HEK293 (cell line): ENCODE measurements around the gene EFCAB6.
A peak's percentile ranks its signal among the peaks of the same experiment; 100 is the strongest.

Experiments
- CTCF ChIA-PET: fragments of 350-600 bp; formaldehyde crosslinking; extraction: SDS; loops from one replicate; lab custom pipeline; 2021; ENCODE audit warnings: antibody characterized with exemption; lab: Yijun Ruan, JAX
- POLR2A ChIA-PET: fragments of 300-600 bp; formaldehyde crosslinking; extraction: SDS; loops from one replicate; lab custom pipeline; 2020; ENCODE audit warnings: antibody characterized with exemption, inconsistent platforms; lab: Yijun Ruan, JAX
- H3K27ac ChIP-seq: fragments of 200-500 bp; sonication (Bioruptor generic); 2 replicates; pipeline ENCODE4 v1.5.1; 2014; ENCODE audit warnings: low read depth, low read length, control low read depth, inconsistent platforms; ENCODE audit errors: extremely low read depth
- H3K36me3 ChIP-seq, 2 experiments: fragments of 200-500 bp in 1 of 2; sonication (Bioruptor generic) in 1 of 2; 1 replicate in 1 of 2; 2 replicates in 1 of 2; pipeline ENCODE4 v1.5.1; 2014 to 2017; ENCODE audit warnings: inconsistent platforms in 2 of 2, low read length in 2 of 2; ENCODE audit not compliant: control insufficient read depth in 2 of 2, insufficient read depth in 1 of 2
- H3K4me1 ChIP-seq: fragments of 200-500 bp; sonication (Bioruptor generic); 2 replicates; pipeline ENCODE4 v1.5.1; 2014; ENCODE audit warnings: mild to moderate bottlenecking, low read length, inconsistent platforms; ENCODE audit not compliant: control insufficient read depth, insufficient read depth
- H3K4me3 ChIP-seq: 2 replicates; pipeline ENCODE4 v1.5.1; 2011; ENCODE audit warnings: low read depth, mild to moderate bottlenecking, control low read depth, low read length, moderate library complexity
- H3K9me3 ChIP-seq: fragments of 200-500 bp; sonication (Bioruptor generic); 2 replicates; pipeline ENCODE4 v1.5.1; 2014; ENCODE audit warnings: low read depth, low read length, inconsistent platforms; ENCODE audit not compliant: control insufficient read depth, insufficient read depth
- BCL11B ChIP-seq: fragments of 450-650 bp; formaldehyde crosslinking; IDR thresholded peaks from 2 replicates; pipeline ENCODE4 v1.5.1; 2016; ENCODE audit warnings: low read depth, missing biosample characterization, missing genetic modification characterization
- GFI1B ChIP-seq: fragments of 450-650 bp; formaldehyde crosslinking; IDR thresholded peaks from 2 replicates; pipeline ENCODE4 v1.5.1; 2016; ENCODE audit warnings: missing biosample characterization, missing genetic modification characterization
- SETDB1 ChIP-seq: IDR thresholded peaks from one replicate; pipeline ENCODE4 v1.6.1; 2017; ENCODE audit warnings: mild to moderate bottlenecking, low read length, moderate library complexity, mixed read lengths; ENCODE audit not compliant: insufficient read length
- ZNF16 ChIP-seq: fragments of 450-650 bp; formaldehyde crosslinking; IDR thresholded peaks from 2 replicates; pipeline ENCODE4 v1.5.1; 2016; ENCODE audit warnings: low read depth, missing biosample characterization, missing genetic modification characterization
- ZNF426 ChIP-seq: fragments of 450-650 bp; formaldehyde crosslinking; IDR thresholded peaks from 2 replicates; pipeline ENCODE4 v1.5.1; 2017; ENCODE audit warnings: missing biosample characterization, missing genetic modification characterization, mild to moderate bottlenecking, inconsistent platforms, moderate library complexity
- ZNF529 ChIP-seq: fragments of 450-650 bp; formaldehyde crosslinking; IDR thresholded peaks from 2 replicates; pipeline ENCODE4 v1.5.1; 2017; ENCODE audit warnings: missing genetic modification characterization, missing biosample characterization; ENCODE audit not compliant: insufficient replicate concordance
- ZNF558 ChIP-seq: fragments of 450-650 bp; formaldehyde crosslinking; IDR thresholded peaks from 2 replicates; pipeline ENCODE4 v1.5.1; 2016; ENCODE audit warnings: missing biosample characterization, missing genetic modification characterization
- ZNF654 ChIP-seq: fragments of 450-650 bp; formaldehyde crosslinking; IDR thresholded peaks from 2 replicates; pipeline ENCODE4 v1.5.1; 2016; ENCODE audit warnings: low read depth, missing biosample characterization, missing genetic modification characterization
- ZNF658 ChIP-seq: fragments of 450-650 bp; formaldehyde crosslinking; IDR thresholded peaks from 2 replicates; pipeline ENCODE4; 2016; ENCODE audit warnings: missing biosample characterization, missing genetic modification characterization
- ZNF677 ChIP-seq: fragments of 450-650 bp; IDR thresholded peaks from 2 replicates; pipeline ENCODE4 v1.5.0; 2018; ENCODE audit warnings: missing biosample characterization, mild to moderate bottlenecking, missing genetic modification characterization, moderate library complexity
- ZNF776 ChIP-seq: fragments of 450-650 bp; formaldehyde crosslinking; IDR thresholded peaks from 2 replicates; pipeline ENCODE4 v1.5.0; 2017; ENCODE audit warnings: missing biosample characterization, missing genetic modification characterization, borderline replicate concordance
- TF ChIP-seq, protein P1 (sequence below): fragments of 450-650 bp; formaldehyde crosslinking; IDR thresholded peaks from 2 replicates; pipeline ENCODE4 v1.5.1; 2016; ENCODE audit warnings: missing biosample characterization, missing genetic modification characterization
- TF ChIP-seq, protein P2 (sequence below): fragments of 450-650 bp; formaldehyde crosslinking; IDR thresholded peaks from 2 replicates; pipeline ENCODE4 v1.5.1; 2016; ENCODE audit warnings: missing biosample characterization, missing genetic modification characterization
- TF ChIP-seq, protein P3 (sequence below): fragments of 450-650 bp; formaldehyde crosslinking; IDR thresholded peaks from 2 replicates; pipeline ENCODE4 v1.5.1; 2016; ENCODE audit warnings: missing biosample characterization, missing genetic modification characterization, low read depth
- TF ChIP-seq, protein P4 (sequence below): fragments of 450-650 bp; formaldehyde crosslinking; IDR thresholded peaks from 2 replicates; pipeline ENCODE4 v1.5.1; 2017; ENCODE audit warnings: missing biosample characterization, missing genetic modification characterization
- TF ChIP-seq, protein P5 (sequence below): fragments of 450-650 bp; formaldehyde crosslinking; IDR thresholded peaks from 2 replicates; pipeline ENCODE4 v1.5.1; 2016; ENCODE audit warnings: missing biosample characterization, missing genetic modification characterization

EFCAB6 gene

DNA sequence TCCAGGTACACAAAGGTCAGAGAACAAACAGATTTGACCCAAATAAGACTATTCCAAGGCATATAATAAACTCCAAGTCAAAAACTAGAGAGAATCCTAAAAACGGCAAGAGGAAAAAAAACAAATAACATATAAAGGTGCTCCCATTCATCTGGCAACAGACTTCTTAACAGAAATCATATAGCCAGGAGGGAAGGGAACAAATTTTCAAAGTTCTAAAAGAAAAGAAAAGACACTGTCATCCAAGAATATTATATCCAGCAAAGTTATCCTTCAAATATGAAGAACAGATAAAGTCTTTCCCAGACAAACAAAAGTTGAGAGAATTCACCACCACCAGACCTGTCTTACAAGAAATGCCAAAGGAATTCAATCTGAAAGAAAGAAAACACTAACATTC, 11.1 kb downstream of the EFCAB6 start:
- ChIA-PET CTCF (no interaction called here), POLR2A (interaction anchor here (1.2 kb wide), 1 partner anchor 10 kb away, joined by 3 read pairs; no protein-coding TSS in a partner anchor)
- Histone ChIP-seq H3K4me1 (no peaks in the 10 kb centered on the region), H3K9me3 (no peaks in the 10 kb centered on the region), H3K27ac (no peak overlapping the region), H3K4me3 (no peak overlapping the region), H3K36me3 (no peaks in the 10 kb centered on the region)
- peak; percentile 72 for TF ChIP-seq ZNF677
- TF ChIP-seq, protein P1, sequence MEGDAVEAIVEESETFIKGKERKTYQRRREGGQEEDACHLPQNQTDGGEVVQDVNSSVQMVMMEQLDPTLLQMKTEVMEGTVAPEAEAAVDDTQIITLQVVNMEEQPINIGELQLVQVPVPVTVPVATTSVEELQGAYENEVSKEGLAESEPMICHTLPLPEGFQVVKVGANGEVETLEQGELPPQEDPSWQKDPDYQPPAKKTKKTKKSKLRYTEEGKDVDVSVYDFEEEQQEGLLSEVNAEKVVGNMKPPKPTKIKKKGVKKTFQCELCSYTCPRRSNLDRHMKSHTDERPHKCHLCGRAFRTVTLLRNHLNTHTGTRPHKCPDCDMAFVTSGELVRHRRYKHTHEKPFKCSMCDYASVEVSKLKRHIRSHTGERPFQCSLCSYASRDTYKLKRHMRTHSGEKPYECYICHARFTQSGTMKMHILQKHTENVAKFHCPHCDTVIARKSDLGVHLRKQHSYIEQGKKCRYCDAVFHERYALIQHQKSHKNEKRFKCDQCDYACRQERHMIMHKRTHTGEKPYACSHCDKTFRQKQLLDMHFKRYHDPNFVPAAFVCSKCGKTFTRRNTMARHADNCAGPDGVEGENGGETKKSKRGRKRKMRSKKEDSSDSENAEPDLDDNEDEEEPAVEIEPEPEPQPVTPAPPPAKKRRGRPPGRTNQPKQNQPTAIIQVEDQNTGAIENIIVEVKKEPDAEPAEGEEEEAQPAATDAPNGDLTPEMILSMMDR (tag by site-specific recombination): no peak
- TF ChIP-seq SETDB1: peak; percentile 96
- TF ChIP-seq, protein P2, sequence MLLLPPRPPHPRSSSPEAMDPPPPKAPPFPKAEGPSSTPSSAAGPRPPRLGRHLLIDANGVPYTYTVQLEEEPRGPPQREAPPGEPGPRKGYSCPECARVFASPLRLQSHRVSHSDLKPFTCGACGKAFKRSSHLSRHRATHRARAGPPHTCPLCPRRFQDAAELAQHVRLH (tag by site-specific recombination): no peak
- TF ChIP-seq ZNF658 (tag by site-specific recombination): no peak

DNA sequence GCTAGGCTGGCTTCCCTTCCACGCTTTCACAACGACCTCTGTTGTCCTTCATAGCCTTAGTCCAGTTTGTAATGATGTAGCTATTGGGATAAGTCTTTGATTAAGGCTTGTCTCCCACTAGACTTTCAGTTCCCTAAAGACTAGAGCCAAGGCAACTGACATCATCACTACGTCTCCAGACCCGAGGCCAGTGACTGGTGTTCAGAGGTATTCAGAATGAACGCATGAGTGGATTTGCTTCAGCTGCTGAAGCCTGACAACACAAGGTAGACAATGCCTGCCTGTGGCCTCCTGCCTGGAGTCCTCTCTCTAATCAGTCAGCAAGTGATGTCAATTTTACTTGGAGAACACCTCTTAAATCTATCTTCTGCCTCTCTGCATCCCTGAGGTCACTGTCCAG, 13.6 kb downstream of the EFCAB6 start:
- TF ChIP-seq ZNF654 (no peak), ZNF426 (tag by site-specific recombination) (no peak), ZNF16 (tag by site-specific recombination) (no peak), ZNF776 (tag by site-specific recombination) (no peak), ZNF558 (tag by site-specific recombination) (no peak), GFI1B (tag by site-specific recombination) (no peak), ZNF677 (no peak), BCL11B (tag by site-specific recombination) (no peak), ZNF529 (tag by site-specific recombination) (no peak)
- TF ChIP-seq, protein P3, sequence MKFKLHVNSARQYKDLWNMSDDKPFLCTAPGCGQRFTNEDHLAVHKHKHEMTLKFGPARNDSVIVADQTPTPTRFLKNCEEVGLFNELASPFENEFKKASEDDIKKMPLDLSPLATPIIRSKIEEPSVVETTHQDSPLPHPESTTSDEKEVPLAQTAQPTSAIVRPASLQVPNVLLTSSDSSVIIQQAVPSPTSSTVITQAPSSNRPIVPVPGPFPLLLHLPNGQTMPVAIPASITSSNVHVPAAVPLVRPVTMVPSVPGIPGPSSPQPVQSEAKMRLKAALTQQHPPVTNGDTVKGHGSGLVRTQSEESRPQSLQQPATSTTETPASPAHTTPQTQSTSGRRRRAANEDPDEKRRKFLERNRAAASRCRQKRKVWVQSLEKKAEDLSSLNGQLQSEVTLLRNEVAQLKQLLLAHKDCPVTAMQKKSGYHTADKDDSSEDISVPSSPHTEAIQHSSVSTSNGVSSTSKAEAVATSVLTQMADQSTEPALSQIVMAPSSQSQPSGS (tag by site-specific recombination): no peak
- TF ChIP-seq, protein P4, sequence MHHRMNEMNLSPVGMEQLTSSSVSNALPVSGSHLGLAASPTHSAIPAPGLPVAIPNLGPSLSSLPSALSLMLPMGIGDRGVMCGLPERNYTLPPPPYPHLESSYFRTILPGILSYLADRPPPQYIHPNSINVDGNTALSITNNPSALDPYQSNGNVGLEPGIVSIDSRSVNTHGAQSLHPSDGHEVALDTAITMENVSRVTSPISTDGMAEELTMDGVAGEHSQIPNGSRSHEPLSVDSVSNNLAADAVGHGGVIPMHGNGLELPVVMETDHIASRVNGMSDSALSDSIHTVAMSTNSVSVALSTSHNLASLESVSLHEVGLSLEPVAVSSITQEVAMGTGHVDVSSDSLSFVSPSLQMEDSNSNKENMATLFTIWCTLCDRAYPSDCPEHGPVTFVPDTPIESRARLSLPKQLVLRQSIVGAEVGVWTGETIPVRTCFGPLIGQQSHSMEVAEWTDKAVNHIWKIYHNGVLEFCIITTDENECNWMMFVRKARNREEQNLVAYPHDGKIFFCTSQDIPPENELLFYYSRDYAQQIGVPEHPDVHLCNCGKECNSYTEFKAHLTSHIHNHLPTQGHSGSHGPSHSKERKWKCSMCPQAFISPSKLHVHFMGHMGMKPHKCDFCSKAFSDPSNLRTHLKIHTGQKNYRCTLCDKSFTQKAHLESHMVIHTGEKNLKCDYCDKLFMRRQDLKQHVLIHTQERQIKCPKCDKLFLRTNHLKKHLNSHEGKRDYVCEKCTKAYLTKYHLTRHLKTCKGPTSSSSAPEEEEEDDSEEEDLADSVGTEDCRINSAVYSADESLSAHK (tag by site-specific recombination): no peak
- TF ChIP-seq, protein P5, sequence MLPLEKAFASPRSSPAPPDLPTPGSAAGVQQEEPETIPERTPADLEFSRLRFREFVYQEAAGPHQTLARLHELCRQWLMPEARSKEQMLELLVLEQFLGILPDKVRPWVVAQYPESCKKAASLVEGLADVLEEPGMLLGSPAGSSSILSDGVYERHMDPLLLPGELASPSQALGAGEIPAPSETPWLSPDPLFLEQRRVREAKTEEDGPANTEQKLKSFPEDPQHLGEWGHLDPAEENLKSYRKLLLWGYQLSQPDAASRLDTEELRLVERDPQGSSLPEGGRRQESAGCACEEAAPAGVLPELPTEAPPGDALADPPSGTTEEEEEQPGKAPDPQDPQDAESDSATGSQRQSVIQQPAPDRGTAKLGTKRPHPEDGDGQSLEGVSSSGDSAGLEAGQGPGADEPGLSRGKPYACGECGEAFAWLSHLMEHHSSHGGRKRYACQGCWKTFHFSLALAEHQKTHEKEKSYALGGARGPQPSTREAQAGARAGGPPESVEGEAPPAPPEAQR (tag by site-specific recombination): no peak
- ChIA-PET CTCF (no interaction called here), POLR2A (no interaction called here)
- no peaks in the 10 kb centered on the region for H3K4me1 ChIP-seq
- H3K9me3 ChIP-seq: no peaks in the 10 kb centered on the region
- H3K27ac ChIP-seq: no peak overlapping the region
- H3K4me3 ChIP-seq: no peak overlapping the region
- no peaks in the 10 kb centered on the region for H3K36me3 ChIP-seq
